ENCODE results near the gene BPIFB4. TPM values are rescaled to one million over a fixed set of nuclear protein-coding genes. Genes with fewer than 3 reads are reported as not detected.
"Not testable (repeated sequence)": the region's sequence is repeated elsewhere in the genome, so short reads cannot be mapped to it uniquely, and the experiment has no call there.

BPIFB4 gene
- total and polyA plus RNA-seq, 3 experiments from 2014 or later = not detected

DNA sequence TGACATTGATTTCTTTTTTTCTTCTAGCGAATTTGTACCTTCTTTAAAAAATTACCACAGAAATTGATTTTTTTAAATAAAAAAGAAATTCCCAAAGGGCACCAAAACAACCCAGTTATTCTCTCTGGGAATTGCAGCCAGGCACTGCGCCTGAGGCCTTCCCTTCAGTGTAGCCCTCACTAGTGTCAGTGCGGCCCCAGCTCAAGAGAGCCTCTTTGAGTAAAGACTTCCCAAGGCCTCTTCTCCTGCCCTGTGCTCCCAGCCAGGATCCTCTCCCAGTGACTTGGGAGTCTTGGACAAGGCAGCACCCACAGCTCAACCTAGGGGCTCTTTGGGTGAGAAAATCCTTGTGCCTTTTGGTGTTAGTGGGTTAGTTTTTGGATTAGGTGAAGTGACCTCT lies 41.5 kb downstream of the BPIFB4 start:
- H3K4me1 ChIP-seq (ENCODE audit: insufficient read depth, low read length) = no peaks in the 10 kb centered on the region
- no peaks in the 10 kb centered on the region for H3K9me3 Mint-ChIP-seq
- no peaks in the 10 kb centered on the region for H3K9me3 ChIP-seq (ENCODE audit: low read length)
- no peak overlapping the region for H3K4me3 Mint-ChIP-seq
- H3K4me3 ChIP-seq (ENCODE audit: low read length) = no peak overlapping the region
- H3K4me1 Mint-ChIP-seq = peaks cover 0 to 4% (median 4%) of the 10 kb centered on the region in 3 donors
- H3K27ac ChIP-seq (ENCODE audit: low read depth, low read length) = no peak overlapping the region
- DNase-seq = no peak
- ChIA-PET CTCF (no interaction called here), POLR2A (no interaction called here)
- peaks cover 18 to 21% of the 10 kb centered on the region in 2 donors for H3K27me3 Mint-ChIP-seq
- H3K36me3 ChIP-seq (ENCODE audit: insufficient read depth, low read length) = no peaks in the 10 kb centered on the region
- H3K27ac Mint-ChIP-seq = no peak overlapping the region
- peaks cover 4% of the 10 kb centered on the region for H3K27me3 ChIP-seq (ENCODE audit: insufficient read depth, low read length, poor library complexity, severe bottlenecking)
- peaks cover 0 to 4% (median 0%) of the 10 kb centered on the region in 3 donors for H3K36me3 Mint-ChIP-seq

GRCh38 chr20:33122297-33122696 lies 42.9 kb downstream of the BPIFB4 start:
- H3K27ac Mint-ChIP-seq; H3K9me3 Mint-ChIP-seq; H3K27me3 ChIP-seq (ENCODE audit: insufficient read depth, low read length, poor library complexity, severe bottlenecking); H3K36me3 Mint-ChIP-seq; H3K4me3 ChIP-seq (ENCODE audit: low read length); H3K36me3 ChIP-seq (ENCODE audit: insufficient read depth, low read length); H3K4me1 Mint-ChIP-seq; DNase-seq; H3K4me1 ChIP-seq (ENCODE audit: insufficient read depth, low read length); H3K4me3 Mint-ChIP-seq; H3K27ac ChIP-seq (ENCODE audit: low read depth, low read length); CTCF ChIA-PET; POLR2A ChIA-PET; H3K9me3 ChIP-seq (ENCODE audit: low read length): not testable (repeated sequence)
- H3K27me3 Mint-ChIP-seq = peaks cover 24 to 25% of the 10 kb centered on the region in 2 donors

DNA sequence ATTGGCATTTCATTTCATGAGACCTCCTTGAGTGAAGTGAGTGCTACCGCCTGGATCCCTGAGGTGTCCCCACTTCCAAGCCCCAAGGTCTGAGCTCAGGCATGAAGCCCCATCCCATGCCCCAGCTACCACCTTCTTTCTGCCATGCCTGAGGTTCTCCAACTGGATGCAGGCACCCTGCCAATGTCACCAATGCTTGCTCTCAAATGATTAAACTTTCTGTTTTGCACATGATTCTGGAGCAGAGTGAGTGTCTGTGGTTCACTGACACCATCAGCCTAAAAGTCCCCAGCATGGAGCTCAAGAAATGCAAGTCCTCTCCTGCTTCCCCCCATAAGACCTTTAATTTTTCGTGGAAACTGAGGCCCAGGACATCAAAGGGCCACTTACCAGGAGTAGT lies 44.8 kb downstream of the BPIFB4 start:
- CTCF ChIA-PET = no interaction called here
- peaks cover 0 to 4% (median 0%) of the 10 kb centered on the region in 3 donors for H3K36me3 Mint-ChIP-seq
- Histone ChIP-seq H3K27me3 (ENCODE audit: insufficient read depth, low read length, poor library complexity, severe bottlenecking) (peaks cover 4% of the 10 kb centered on the region), H3K4me3 (ENCODE audit: low read length) (no peak overlapping the region), H3K27ac (ENCODE audit: low read depth, low read length) (no peak overlapping the region), H3K4me1 (ENCODE audit: insufficient read depth, low read length) (no peaks in the 10 kb centered on the region), H3K9me3 (ENCODE audit: low read length) (no peaks in the 10 kb centered on the region), H3K36me3 (ENCODE audit: insufficient read depth, low read length) (no peaks in the 10 kb centered on the region)
- DNase-seq = no peak
- peaks cover 0 to 4% (median 4%) of the 10 kb centered on the region in 3 donors for H3K4me1 Mint-ChIP-seq
- peak overlapping the region in 1 of 7 donors; percentile 9 for H3K4me3 Mint-ChIP-seq
- H3K27me3 Mint-ChIP-seq = peaks cover 19 to 36% of the 10 kb centered on the region in 2 donors
- peak overlapping the region in 1 of 8 donors; percentile 42 for H3K27ac Mint-ChIP-seq
- no peaks in the 10 kb centered on the region for H3K9me3 Mint-ChIP-seq
- POLR2A ChIA-PET = no interaction called here

GRCh38 chr20:33124994-33125393 lies 45.6 kb downstream of the BPIFB4 start:
- peaks cover 21 to 42% of the 10 kb centered on the region in 2 donors for H3K27me3 Mint-ChIP-seq
- Histone ChIP-seq H3K4me3 (ENCODE audit: low read length) (no peak overlapping the region), H3K4me1 (ENCODE audit: insufficient read depth, low read length) (no peaks in the 10 kb centered on the region), H3K27me3 (ENCODE audit: insufficient read depth, low read length, poor library complexity, severe bottlenecking) (peaks cover 4% of the 10 kb centered on the region), H3K36me3 (ENCODE audit: insufficient read depth, low read length) (no peaks in the 10 kb centered on the region), H3K27ac (ENCODE audit: low read depth, low read length) (no peak overlapping the region), H3K9me3 (ENCODE audit: low read length) (no peaks in the 10 kb centered on the region)
- no peaks in the 10 kb centered on the region for H3K9me3 Mint-ChIP-seq
- H3K4me1 Mint-ChIP-seq = peaks cover 0 to 4% (median 4%) of the 10 kb centered on the region in 3 donors
- no peak overlapping the region for H3K27ac Mint-ChIP-seq
- ChIA-PET POLR2A (no interaction called here), CTCF (no interaction called here)
- no peak overlapping the region for H3K4me3 Mint-ChIP-seq
- peaks cover 0 to 4% (median 0%) of the 10 kb centered on the region in 3 donors for H3K36me3 Mint-ChIP-seq
- DNase-seq = no peak

GRCh38 chr20:33125983-33126382 lies 46.5 kb downstream of the BPIFB4 start:
- ChIA-PET POLR2A (no interaction called here), CTCF (no interaction called here)
- Mint-ChIP-seq H3K4me1 (no peaks in the 10 kb centered on the region), H3K9me3 (no peaks in the 10 kb centered on the region), H3K36me3 (no peaks in the 10 kb centered on the region), H3K27ac (no peak overlapping the region), H3K4me3 (no peak overlapping the region), H3K27me3 (peaks cover 18 to 48% of the 10 kb centered on the region in 2 donors)
- no peaks in the 10 kb centered on the region for H3K36me3 ChIP-seq (ENCODE audit: insufficient read depth, low read length)
- no peak overlapping the region for H3K27ac ChIP-seq (ENCODE audit: low read depth, low read length)
- no peak overlapping the region for H3K4me3 ChIP-seq (ENCODE audit: low read length)
- peaks cover 4% of the 10 kb centered on the region for H3K27me3 ChIP-seq (ENCODE audit: insufficient read depth, low read length, poor library complexity, severe bottlenecking)
- DNase-seq = no peak
- no peaks in the 10 kb centered on the region for H3K4me1 ChIP-seq (ENCODE audit: insufficient read depth, low read length)
- no peaks in the 10 kb centered on the region for H3K9me3 ChIP-seq (ENCODE audit: low read length)

DNA sequence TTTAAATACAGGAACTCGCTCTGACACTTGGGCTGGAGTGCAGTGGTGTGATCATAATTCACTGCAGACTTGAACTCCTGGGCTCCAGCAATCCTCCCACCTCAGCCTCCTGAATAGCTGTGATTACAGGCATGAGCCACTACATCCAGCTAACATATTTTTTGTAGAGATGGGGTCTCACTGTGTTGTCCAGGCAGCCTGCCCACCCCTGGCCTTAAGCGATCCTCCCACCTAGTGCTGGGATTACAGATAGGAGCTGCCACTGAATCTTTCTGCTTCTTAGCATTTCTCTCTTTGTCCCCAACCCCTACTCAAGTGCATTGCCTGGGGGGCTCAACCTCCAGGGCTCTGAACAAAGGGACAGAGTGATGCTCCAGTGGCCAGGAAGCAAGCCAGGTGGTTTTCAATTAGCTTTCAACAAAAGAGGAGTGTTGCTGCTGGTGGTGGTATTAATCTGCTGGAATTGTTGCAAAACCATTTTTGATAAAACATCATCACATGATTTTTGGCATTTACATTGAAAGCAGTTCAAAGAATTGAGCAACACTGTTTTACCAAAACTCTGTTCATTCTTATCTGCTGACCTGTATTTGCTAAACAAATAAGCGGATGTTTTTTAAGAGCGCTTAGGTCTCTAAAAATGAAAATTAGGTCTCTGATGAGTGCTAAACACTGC lies 48.1 kb downstream of the BPIFB4 start:
- no peak overlapping the region for H3K4me3 ChIP-seq (ENCODE audit: low read length)
- Mint-ChIP-seq H3K9me3 (no peaks in the 10 kb centered on the region), H3K27ac (peak overlapping the region in 1 of 8 donors; percentile 72), H3K4me3 (no peak overlapping the region), H3K27me3 (peaks cover 22 to 56% of the 10 kb centered on the region in 2 donors), H3K4me1 (no peaks in the 10 kb centered on the region), H3K36me3 (no peaks in the 10 kb centered on the region)
- no peak overlapping the region for H3K27ac ChIP-seq (ENCODE audit: low read depth, low read length)
- DNase-seq = no peak
- no peaks in the 10 kb centered on the region for H3K36me3 ChIP-seq (ENCODE audit: insufficient read depth, low read length)
- H3K4me1 ChIP-seq (ENCODE audit: insufficient read depth, low read length) = no peaks in the 10 kb centered on the region
- ChIA-PET POLR2A (no interaction called here), CTCF (no interaction called here)
- peaks cover 4% of the 10 kb centered on the region for H3K27me3 ChIP-seq (ENCODE audit: insufficient read depth, low read length, poor library complexity, severe bottlenecking)
- no peaks in the 10 kb centered on the region for H3K9me3 ChIP-seq (ENCODE audit: low read length)

DNA sequence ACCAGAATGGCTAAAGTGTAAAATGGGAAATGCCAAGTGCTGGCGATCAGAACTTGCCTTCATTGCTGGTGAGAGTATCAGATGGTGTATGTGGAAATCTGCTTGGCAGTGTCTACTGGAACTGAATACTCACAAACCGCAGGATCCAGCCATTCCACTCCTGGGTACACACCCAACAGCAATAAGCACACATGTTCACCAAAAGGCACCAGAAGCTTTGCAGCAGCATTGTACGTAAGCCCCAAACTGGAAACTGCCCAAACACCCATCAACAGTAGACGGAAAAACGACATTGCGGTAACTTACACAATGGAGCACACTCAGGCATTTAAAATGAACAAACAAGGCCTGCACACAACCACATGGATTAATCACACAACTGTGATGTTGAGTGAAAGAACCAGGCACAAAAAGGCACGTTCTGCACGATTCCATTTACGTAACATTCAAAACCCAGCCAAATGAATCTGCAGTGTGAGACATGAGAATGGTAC lies 51.2 kb downstream of the BPIFB4 start:
- no peak overlapping the region for H3K4me3 Mint-ChIP-seq
- peaks cover 17 to 46% of the 10 kb centered on the region in 2 donors for H3K27me3 Mint-ChIP-seq
- Histone ChIP-seq H3K4me1 (ENCODE audit: insufficient read depth, low read length) (no peaks in the 10 kb centered on the region), H3K27me3 (ENCODE audit: insufficient read depth, low read length, poor library complexity, severe bottlenecking) (peaks cover 2% of the 10 kb centered on the region), H3K27ac (ENCODE audit: low read depth, low read length) (no peak overlapping the region), H3K9me3 (ENCODE audit: low read length) (no peaks in the 10 kb centered on the region), H3K4me3 (ENCODE audit: low read length) (no peak overlapping the region), H3K36me3 (ENCODE audit: insufficient read depth, low read length) (no peaks in the 10 kb centered on the region)
- H3K36me3 Mint-ChIP-seq = no peaks in the 10 kb centered on the region
- POLR2A ChIA-PET = no interaction called here
- CTCF ChIA-PET = no interaction called here
- no peak overlapping the region for H3K27ac Mint-ChIP-seq
- no peak for DNase-seq
- H3K4me1 Mint-ChIP-seq = no peaks in the 10 kb centered on the region
- H3K9me3 Mint-ChIP-seq = no peaks in the 10 kb centered on the region

DNA sequence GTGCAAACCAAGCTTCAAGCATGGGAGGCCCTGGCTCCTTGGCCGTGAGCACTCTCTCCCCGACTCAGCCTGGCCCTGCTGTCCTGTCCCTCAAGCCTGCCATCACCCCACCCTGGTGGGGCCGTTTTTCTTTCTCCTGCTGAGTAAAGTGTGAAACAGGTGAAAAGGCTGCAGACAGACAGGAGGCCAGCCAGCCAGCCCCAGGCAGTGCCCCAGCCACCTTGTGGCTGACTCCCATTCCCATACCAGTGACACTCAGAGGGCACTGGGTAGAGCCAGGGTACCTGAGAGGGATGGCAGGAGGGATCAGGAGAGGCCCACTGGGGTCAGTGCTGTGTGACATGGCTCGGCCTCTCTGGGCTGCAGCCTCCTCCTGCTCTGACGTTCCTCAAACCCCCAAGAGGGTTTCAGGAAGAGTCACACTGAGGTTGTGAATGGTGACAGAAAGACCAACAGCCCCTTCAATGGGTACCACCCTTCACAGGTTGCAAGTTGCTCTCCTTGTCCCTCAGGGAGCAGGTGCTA lies 52.6 kb downstream of the BPIFB4 start:
- POLR2A ChIA-PET = no interaction called here
- CTCF ChIA-PET = no interaction called here
- H3K4me3 Mint-ChIP-seq = no peak overlapping the region

More for the DNA sequence above, 52.6 kb downstream of the BPIFB4 start:
- Histone ChIP-seq H3K27me3 (ENCODE audit: insufficient read depth, low read length, poor library complexity, severe bottlenecking) (no peaks in the 10 kb centered on the region), H3K4me1 (ENCODE audit: insufficient read depth, low read length) (no peaks in the 10 kb centered on the region), H3K9me3 (ENCODE audit: low read length) (no peaks in the 10 kb centered on the region), H3K27ac (ENCODE audit: low read depth, low read length) (no peak overlapping the region), H3K4me3 (ENCODE audit: low read length) (no peak overlapping the region), H3K36me3 (ENCODE audit: insufficient read depth, low read length) (no peaks in the 10 kb centered on the region)
- peaks cover 14 to 36% of the 10 kb centered on the region in 2 donors for H3K27me3 Mint-ChIP-seq
- no peaks in the 10 kb centered on the region for H3K9me3 Mint-ChIP-seq
- no peaks in the 10 kb centered on the region for H3K4me1 Mint-ChIP-seq
- no peak for DNase-seq
- no peaks in the 10 kb centered on the region for H3K36me3 Mint-ChIP-seq
- no peak overlapping the region for H3K27ac Mint-ChIP-seq
